Osteocyte (in vitro differentiated cells): ENCODE data around the gene CCDC88C. TPM values are rescaled to one million over a fixed set of nuclear protein-coding genes. Genes with fewer than 3 reads are reported as not detected.

ENCODE experiments used
- DNase-seq: peaks from one replicate; pipeline ENCODE4 v3.0.0; 2021; ENCODE audit warnings: mixed read lengths; ENCODE audit not compliant: unreplicated experiment; ENCODE audit errors: extremely low spot score
- H3K27ac Mint-ChIP-seq: one replicate; pipeline ENCODE4 v1.8.0; 2021; ENCODE audit warnings: mild to moderate bottlenecking, mixed read lengths; ENCODE audit not compliant: unreplicated experiment
- H3K27me3 Mint-ChIP-seq: one replicate; pipeline ENCODE4 v1.8.0; 2021; ENCODE audit warnings: mixed read lengths; ENCODE audit not compliant: unreplicated experiment
- H3K36me3 Mint-ChIP-seq: one replicate; pipeline ENCODE4 v1.8.0; 2021; ENCODE audit warnings: mixed read lengths; ENCODE audit not compliant: unreplicated experiment
- H3K4me1 Mint-ChIP-seq: one replicate; pipeline ENCODE4 v1.8.0; 2021; ENCODE audit warnings: mixed read lengths; ENCODE audit not compliant: unreplicated experiment
- H3K4me3 Mint-ChIP-seq: one replicate; pipeline ENCODE4 v1.8.0; 2021; ENCODE audit warnings: mild to moderate bottlenecking, moderate library complexity, mixed read lengths; ENCODE audit not compliant: unreplicated experiment
- H3K9me3 Mint-ChIP-seq: one replicate; pipeline ENCODE4 v1.8.0; 2021; ENCODE audit warnings: mixed read lengths; ENCODE audit not compliant: unreplicated experiment
- CTCF ChIP-seq: fragments of 200-600 bp; sonication (generic); IDR thresholded peaks from 2 replicates; pipeline ENCODE4 v1.5.0; 2021; ENCODE audit warnings: antibody characterized with exemption, mild to moderate bottlenecking, moderate library complexity
- total RNA-seq: library from RNA; stranded (reverse); gene quantifications from 2 replicates; pipeline ENCODE4 v1.2.1, GENCODE V29; 2021

CCDC88C gene
- total RNA-seq, 1 donor from 2014 or later: 1.4 TPM

GRCh38 chr14:91367173-91368171 is 50.1 kb downstream of the CCDC88C start:
- H3K4me3 Mint-ChIP-seq: no peak overlapping the region
- H3K27me3 Mint-ChIP-seq: no peaks in the 10 kb centered on the region
- TF ChIP-seq CTCF: no peak
- no peak for DNase-seq
- no peaks in the 10 kb centered on the region for H3K36me3 Mint-ChIP-seq
- no peaks in the 10 kb centered on the region for H3K9me3 Mint-ChIP-seq
- H3K4me1 Mint-ChIP-seq: no peaks in the 10 kb centered on the region
- no peak overlapping the region for H3K27ac Mint-ChIP-seq

GRCh38 chr14:91366749-91367148 is 50.9 kb downstream of the CCDC88C start:
- Mint-ChIP-seq H3K27ac (no peak overlapping the region), H3K27me3 (no peaks in the 10 kb centered on the region)

GRCh38 chr14:91365552-91365951 is 52.1 kb downstream of the CCDC88C start:
- Mint-ChIP-seq H3K4me1 (no peaks in the 10 kb centered on the region), H3K36me3 (no peaks in the 10 kb centered on the region), H3K9me3 (no peaks in the 10 kb centered on the region), H3K27me3 (no peaks in the 10 kb centered on the region), H3K27ac (no peak overlapping the region), H3K4me3 (no peak overlapping the region)
- DNase-seq: no peak
- no peak for TF ChIP-seq CTCF

More at GRCh38 chr14:91366749-91367148, 50.9 kb downstream of the CCDC88C start:
- Mint-ChIP-seq H3K36me3 (no peaks in the 10 kb centered on the region), H3K4me3 (no peak overlapping the region), H3K4me1 (no peaks in the 10 kb centered on the region), H3K9me3 (no peaks in the 10 kb centered on the region)
- TF ChIP-seq CTCF: no peak
- no peak for DNase-seq

GRCh38 chr14:91364524-91365270 is 52.9 kb downstream of the CCDC88C start:
- DNase-seq: no peak
- H3K9me3 Mint-ChIP-seq: no peaks in the 10 kb centered on the region
- no peak overlapping the region for H3K27ac Mint-ChIP-seq
- no peak for TF ChIP-seq CTCF
- H3K4me3 Mint-ChIP-seq: no peak overlapping the region
- no peaks in the 10 kb centered on the region for H3K36me3 Mint-ChIP-seq
- no peaks in the 10 kb centered on the region for H3K4me1 Mint-ChIP-seq
- H3K27me3 Mint-ChIP-seq: no peaks in the 10 kb centered on the region
